Upper lobe of right lung (tissue), 1 donor: ENCODE measurements around the gene CCNK. TPM values are rescaled to one million over a fixed set of nuclear protein-coding genes. Genes with fewer than 3 reads are reported as not detected.

Experiments used
- ATAC-seq: fragments of 200-7000 bp; cut with Tn5 transposase; one replicate; pipeline ENCODE4 v1.9.1; 2020; ENCODE audit warnings: mild to moderate bottlenecking, moderate library complexity
- DNase-seq: peaks from one replicate; pipeline ENCODE4 v3.0.0-alpha.2; 2020
- H3K27ac ChIP-seq: fragments of 200-600 bp; one replicate; pipeline ENCODE4 v1.8.0; 2022
- H3K27me3 ChIP-seq: fragments of 200-600 bp; one replicate; pipeline ENCODE4 v1.8.0; 2022; ENCODE audit warnings: mild to moderate bottlenecking
- H3K36me3 ChIP-seq: fragments of 200-600 bp; one replicate; pipeline ENCODE4 v1.8.0; 2022
- H3K4me1 ChIP-seq: fragments of 200-600 bp; one replicate; pipeline ENCODE4 v1.8.0; 2022
- H3K4me3 ChIP-seq: fragments of 200-600 bp; one replicate; pipeline ENCODE4 v1.8.0; 2022; ENCODE audit warnings: mild to moderate bottlenecking
- H3K9me3 ChIP-seq: fragments of 200-600 bp; one replicate; pipeline ENCODE4 v1.8.0; 2022
- intact Hi-C: fragments of 100-400 bp; cut with DNase I; formaldehyde crosslinking; loops from one replicate; pipeline ENCODE4 v1.11.0; 2022
- total RNA-seq: library from RNA; stranded (reverse); fragmentation: NEBNext Ultra II Directional; extraction: Animal tissue kit (Norgen Biotek cat#: 25700); gene quantifications from one replicate; pipeline ENCODE4 v1.2.1, GENCODE V29; 2021
- TF ChIP-seq, protein P1 (sequence below): fragments of 200-600 bp; IDR thresholded peaks from one replicate; pipeline ENCODE4 v1.8.0; 2022; ENCODE audit warnings: antibody characterized with exemption
- donor health status: DM: no; HTN: yes; CAD: no; lungs with severe emphysema.

The CCNK gene
- total RNA-seq, 1 donor from 2014 or later, result 48.7 TPM

GRCh38 chr14:99467336-99468078, 13.7 kb upstream of the CCNK start:
- DNase-seq (no peak), ATAC-seq (peak; percentile 77)
- Histone ChIP-seq H3K36me3 (peaks cover 29% of the 10 kb centered on the region), H3K27ac (no peak overlapping the region), H3K27me3 (no peaks in the 10 kb centered on the region), H3K9me3 (no peaks in the 10 kb centered on the region), H3K4me3 (no peak overlapping the region), H3K4me1 (peaks cover 15% of the 10 kb centered on the region)
- TF ChIP-seq, protein P1, sequence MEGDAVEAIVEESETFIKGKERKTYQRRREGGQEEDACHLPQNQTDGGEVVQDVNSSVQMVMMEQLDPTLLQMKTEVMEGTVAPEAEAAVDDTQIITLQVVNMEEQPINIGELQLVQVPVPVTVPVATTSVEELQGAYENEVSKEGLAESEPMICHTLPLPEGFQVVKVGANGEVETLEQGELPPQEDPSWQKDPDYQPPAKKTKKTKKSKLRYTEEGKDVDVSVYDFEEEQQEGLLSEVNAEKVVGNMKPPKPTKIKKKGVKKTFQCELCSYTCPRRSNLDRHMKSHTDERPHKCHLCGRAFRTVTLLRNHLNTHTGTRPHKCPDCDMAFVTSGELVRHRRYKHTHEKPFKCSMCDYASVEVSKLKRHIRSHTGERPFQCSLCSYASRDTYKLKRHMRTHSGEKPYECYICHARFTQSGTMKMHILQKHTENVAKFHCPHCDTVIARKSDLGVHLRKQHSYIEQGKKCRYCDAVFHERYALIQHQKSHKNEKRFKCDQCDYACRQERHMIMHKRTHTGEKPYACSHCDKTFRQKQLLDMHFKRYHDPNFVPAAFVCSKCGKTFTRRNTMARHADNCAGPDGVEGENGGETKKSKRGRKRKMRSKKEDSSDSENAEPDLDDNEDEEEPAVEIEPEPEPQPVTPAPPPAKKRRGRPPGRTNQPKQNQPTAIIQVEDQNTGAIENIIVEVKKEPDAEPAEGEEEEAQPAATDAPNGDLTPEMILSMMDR, result no peak
- intact Hi-C loops, result no loop called here

- no peaks in the 10 kb centered on the region for H3K9me3 ChIP-seq
- TF ChIP-seq, protein P1, result no peak
- H3K4me1 ChIP-seq, result peaks cover 15% of the 10 kb centered on the region
- peak; percentile 44 for ATAC-seq
- no peaks in the 10 kb centered on the region for H3K27me3 ChIP-seq
- no peak for DNase-seq
- peaks cover 23% of the 10 kb centered on the region for H3K36me3 ChIP-seq
- H3K4me3 ChIP-seq, result no peak overlapping the region
- intact Hi-C loops, result no loop called here
- H3K27ac ChIP-seq, result no peak overlapping the region
Measured at GRCh38 chr14:99468081-99468480, 13.1 kb upstream of the CCNK start.

DNA sequence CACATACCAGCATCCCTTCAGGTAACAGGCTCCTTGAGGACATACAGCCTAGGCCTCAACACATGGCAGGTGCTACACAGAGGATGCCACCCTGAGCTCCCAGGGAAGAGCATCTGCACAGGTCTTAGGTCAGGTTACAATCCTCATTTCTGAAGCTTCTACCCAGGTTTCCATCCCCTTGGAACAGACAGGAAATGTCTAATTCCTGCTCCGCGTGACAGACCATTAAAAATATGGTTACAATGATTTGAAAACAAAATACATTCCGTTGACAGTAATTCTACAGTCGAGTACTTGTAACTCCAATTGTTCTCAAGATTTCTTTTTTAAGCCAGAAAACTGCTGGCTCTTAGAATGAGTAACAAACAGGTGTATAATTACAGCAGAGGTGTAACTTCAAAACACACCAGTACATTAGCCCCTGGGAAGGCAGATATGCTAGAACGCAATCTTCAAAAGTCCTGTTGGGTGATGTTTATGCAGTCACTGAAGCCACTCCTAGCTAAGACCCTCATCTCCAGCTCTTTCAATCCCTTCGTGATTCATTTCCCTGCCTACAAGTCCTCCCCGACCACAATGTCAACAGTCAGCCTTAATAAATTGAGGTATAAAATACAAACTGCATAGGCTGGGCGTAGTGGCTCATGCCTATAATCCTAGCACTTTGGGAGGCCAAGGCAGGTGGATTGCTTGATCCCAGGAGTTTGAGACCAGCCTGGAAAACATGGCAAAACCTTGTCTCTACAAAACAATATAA, 12.2 kb upstream of the CCNK start:
- no peak for ATAC-seq
- H3K9me3 ChIP-seq, result no peaks in the 10 kb centered on the region
- H3K4me3 ChIP-seq, result no peak overlapping the region
- peaks cover 16% of the 10 kb centered on the region for H3K36me3 ChIP-seq
- no peak for DNase-seq
- intact Hi-C loops, result no loop called here
- H3K27ac ChIP-seq, result no peak overlapping the region
- TF ChIP-seq, protein P1, result no peak
- peaks cover 15% of the 10 kb centered on the region for H3K4me1 ChIP-seq
- H3K27me3 ChIP-seq, result no peaks in the 10 kb centered on the region

GRCh38 chr14:99471731-99472130, 9.5 kb upstream of the CCNK start:
- intact Hi-C loops, result no loop called here
- DNase-seq (no peak), ATAC-seq (no peak)
- H3K9me3 ChIP-seq, result no peaks in the 10 kb centered on the region
- TF ChIP-seq, protein P1, result no peak
- H3K4me1 ChIP-seq, result peaks cover 29% of the 10 kb centered on the region
- H3K27me3 ChIP-seq, result no peaks in the 10 kb centered on the region
- no peak overlapping the region for H3K27ac ChIP-seq
- no peak overlapping the region for H3K4me3 ChIP-seq
- H3K36me3 ChIP-seq, result no peaks in the 10 kb centered on the region

- Histone ChIP-seq H3K27me3 (no peaks in the 10 kb centered on the region), H3K36me3 (no peaks in the 10 kb centered on the region), H3K4me1 (peaks cover 23% of the 10 kb centered on the region), H3K9me3 (no peaks in the 10 kb centered on the region), H3K27ac (no peak overlapping the region), H3K4me3 (no peak overlapping the region)
- intact Hi-C loops, result no loop called here
- no peak for DNase-seq
- ATAC-seq, result no peak
- TF ChIP-seq, protein P1, result no peak
Measured at GRCh38 chr14:99472937-99473336, 8.3 kb upstream of the CCNK start.
